ENCODE data around the gene ZSCAN12. TPM values are rescaled to one million over a fixed set of nuclear protein-coding genes. Genes with fewer than 3 reads are reported as not detected.

Gene ZSCAN12
- total RNA-seq, 8 experiments from 2014 or later = 6.1 to 13.1 (median 10.9) TPM

DNA sequence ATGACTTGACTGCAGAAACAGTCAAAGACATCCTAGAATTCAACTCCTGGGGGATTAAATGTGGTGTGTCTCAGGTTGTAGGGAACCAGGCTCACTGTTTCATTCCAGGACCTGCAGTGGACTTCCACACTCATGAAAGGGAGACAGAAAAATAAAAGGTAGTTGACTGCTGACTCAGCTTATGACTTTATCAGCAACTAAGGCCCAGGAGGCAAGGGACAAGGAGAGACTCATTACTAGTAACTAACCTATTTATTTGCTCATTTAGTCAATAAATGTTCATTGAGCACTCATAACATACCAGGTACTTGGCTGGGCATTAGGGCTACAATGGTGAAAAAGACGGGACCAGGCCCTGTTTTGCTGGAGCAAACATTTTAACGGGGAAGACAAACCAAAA, 66.5 kb downstream of the ZSCAN12 start:
- Histone ChIP-seq H3K27ac (no peak overlapping the region), H3K4me3 (no peak overlapping the region), H3K4me1 (replicated peaks in 1 of 2) (peaks cover 15 to 19% of the 10 kb centered on the region in 2 donors)
- no peak for ATAC-seq (replicated peaks in 6 of 8)
- WGBS, 10 experiments = 49 to 100% (median 92%) methylated on average over 1 to 2 of the region's 2 CpGs; no CpG with 5 or more reads in 1 of the 10 experiments
- in situ Hi-C loops (cut with MboI; ENCODE audit: low pct_unique_long_range_greater_than_20kb in 2 of 9, low sequenced_read_pairs in 9 of 9, unreplicated experiment in 9 of 9) = no loop called here

GRCh38 chr6:28330041-28330440, 69.5 kb downstream of the ZSCAN12 start:
- Histone ChIP-seq H3K27ac (no peak overlapping the region), H3K4me1 (replicated peaks in 1 of 2) (peaks cover 3 to 5% of the 10 kb centered on the region in 2 donors), H3K4me3 (no peak overlapping the region)
- WGBS, 10 experiments = 0 to 83% (median 46%) methylated on average over 1 of the region's 1 CpG; no CpG with 5 or more reads in 2 of the 10 experiments
- ATAC-seq (replicated peaks in 6 of 8) = no peak
- in situ Hi-C loops (cut with MboI; ENCODE audit: low pct_unique_long_range_greater_than_20kb in 2 of 9, low sequenced_read_pairs in 9 of 9, unreplicated experiment in 9 of 9) = no loop called here

Other genes with a start within 250 kb of the ZSCAN12 start
- 10 to 100 TPM in 7 of 8 experiments, 1 to 10 TPM in 1; 6.3 to 45.9 (median 26.5) TPM for gene ZSCAN9, start 174.5 kb downstream of the ZSCAN12 start, total RNA-seq
- gene ZKSCAN4, start 147.5 kb downstream of the ZSCAN12 start, total RNA-seq = 1 to 10 TPM; 4.6 to 9.4 (median 7.2) TPM
- 1 to 10 TPM in 1 of 8 experiments, under 1 TPM in 4, not detected in 3; 0.14 to 5.3 (median 0.42) TPM for gene NKAPL, start 140.4 kb downstream of the ZSCAN12 start, total RNA-seq
- 10 to 100 TPM in 7 of 8 experiments, 1 to 10 TPM in 1; 6.4 to 29.9 (median 19.2) TPM for gene ZSCAN26, start 132.6 kb downstream of the ZSCAN12 start, total RNA-seq
- 10 to 100 TPM in 2 of 8 experiments, 1 to 10 TPM in 5, under 1 TPM in 1; 0.81 to 11.5 (median 7.5) TPM for gene PGBD1, start 118.2 kb downstream of the ZSCAN12 start, total RNA-seq
- 10 to 100 TPM in 1 of 8 experiments, 1 to 10 TPM in 7; 4.7 to 11.1 (median 6.5) TPM for gene ZSCAN31, start 63.6 kb downstream of the ZSCAN12 start, total RNA-seq
- gene ZKSCAN3, start 49.8 kb downstream of the ZSCAN12 start, total RNA-seq = 10 to 100 TPM in 1 of 8 experiments, 1 to 10 TPM in 7; 2.5 to 10.3 (median 7.8) TPM
- gene ZSCAN23, start 43.7 kb upstream of the ZSCAN12 start, total RNA-seq = 10 to 100 TPM in 2 of 8 experiments, 1 to 10 TPM in 6; 2.5 to 11.5 (median 8.1) TPM
- gene GPX6, start 116.0 kb upstream of the ZSCAN12 start, total RNA-seq = under 1 TPM in 2 of 8 experiments, not detected in 6; 0.15 to 0.38 TPM
- gene GPX5, start 126.1 kb upstream of the ZSCAN12 start, total RNA-seq = under 1 TPM in 1 of 8 experiments, not detected in 7; 0.28 TPM

Measured in motor neuron (in vitro differentiated cells).